ENCODE measurements around the gene SCGN.

DNA sequence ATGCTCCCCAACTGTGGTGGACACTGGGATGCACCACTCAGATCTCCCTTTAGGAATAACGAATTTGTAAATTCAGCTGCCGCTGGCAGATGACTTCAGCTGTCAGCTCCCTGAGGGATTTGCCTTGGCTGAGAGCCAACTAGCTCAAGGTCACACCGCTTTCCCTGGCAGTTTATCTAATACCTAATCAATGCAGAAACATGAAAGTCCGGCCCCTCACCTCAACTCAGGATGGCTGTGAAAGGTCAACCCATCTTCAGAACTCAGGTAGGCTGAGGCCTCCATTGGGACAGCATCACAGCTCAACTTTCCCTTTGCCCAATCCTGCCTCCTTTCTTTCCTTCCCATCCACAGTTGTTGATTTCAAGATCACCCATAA lies 22.8 kb upstream of the SCGN start:
- TF ChIP-seq, protein P1, sequence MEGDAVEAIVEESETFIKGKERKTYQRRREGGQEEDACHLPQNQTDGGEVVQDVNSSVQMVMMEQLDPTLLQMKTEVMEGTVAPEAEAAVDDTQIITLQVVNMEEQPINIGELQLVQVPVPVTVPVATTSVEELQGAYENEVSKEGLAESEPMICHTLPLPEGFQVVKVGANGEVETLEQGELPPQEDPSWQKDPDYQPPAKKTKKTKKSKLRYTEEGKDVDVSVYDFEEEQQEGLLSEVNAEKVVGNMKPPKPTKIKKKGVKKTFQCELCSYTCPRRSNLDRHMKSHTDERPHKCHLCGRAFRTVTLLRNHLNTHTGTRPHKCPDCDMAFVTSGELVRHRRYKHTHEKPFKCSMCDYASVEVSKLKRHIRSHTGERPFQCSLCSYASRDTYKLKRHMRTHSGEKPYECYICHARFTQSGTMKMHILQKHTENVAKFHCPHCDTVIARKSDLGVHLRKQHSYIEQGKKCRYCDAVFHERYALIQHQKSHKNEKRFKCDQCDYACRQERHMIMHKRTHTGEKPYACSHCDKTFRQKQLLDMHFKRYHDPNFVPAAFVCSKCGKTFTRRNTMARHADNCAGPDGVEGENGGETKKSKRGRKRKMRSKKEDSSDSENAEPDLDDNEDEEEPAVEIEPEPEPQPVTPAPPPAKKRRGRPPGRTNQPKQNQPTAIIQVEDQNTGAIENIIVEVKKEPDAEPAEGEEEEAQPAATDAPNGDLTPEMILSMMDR (conservative IDR thresholded peaks at IDR 0.05; ENCODE audit: low read length) = no peak
- no peak for TF ChIP-seq EZH2phosphoT487 (IDR thresholded peaks at IDR 0.05; ENCODE audit: borderline replicate concordance)

Measured in Loucy (cell line).